D721Med (cell line): ENCODE measurements around the gene ALCAM.

Experiments used
- DNase-seq: peaks from one replicate; pipeline ENCODE4 v3.0.0; 2011; ENCODE audit warnings: low spot score; ENCODE audit not compliant: insufficient read length
- FAIRE-seq: peaks from 2 replicates; lab custom pipeline; 2011; peaks lifted over from hg19 to GRCh38; lab: Jason Lieb, UNC
- CTCF ChIP-seq: IDR thresholded peaks from 2 replicates; pipeline ENCODE4 v1.5.1; 2012; ENCODE audit warnings: mild to moderate bottlenecking, control low read depth; ENCODE audit not compliant: insufficient read depth; ENCODE audit errors: missing control alignments

ALCAM gene

GRCh38 chr3:105497386-105497785, 130.7 kb downstream of the ALCAM start:
- DNase-seq: no peak
- FAIRE-seq: no peak
- no peak for TF ChIP-seq CTCF

GRCh38 chr3:105499961-105500360, 133.3 kb downstream of the ALCAM start:
- no peak for TF ChIP-seq CTCF
- FAIRE-seq (no peak), DNase-seq (no peak)

DNA sequence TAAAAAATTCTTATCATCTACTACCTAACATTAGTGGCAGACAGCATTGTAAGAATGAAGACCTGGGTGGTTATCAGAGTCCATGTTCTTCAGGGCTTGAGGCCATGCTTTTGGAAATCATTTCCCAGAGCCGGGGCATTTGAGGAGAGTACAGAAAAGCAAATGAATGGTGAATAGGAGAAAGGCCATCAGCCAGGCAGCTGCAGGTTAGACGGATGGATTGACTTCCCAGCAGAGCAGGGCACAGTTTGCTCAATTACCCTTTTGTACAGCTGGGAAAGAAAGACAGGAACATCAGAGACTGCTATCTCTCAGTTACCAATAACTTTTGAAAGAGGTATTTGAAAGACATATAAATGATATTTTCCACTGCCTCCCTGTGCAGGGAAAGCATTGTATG, 135.6 kb downstream of the ALCAM start:
- FAIRE-seq (no peak), DNase-seq (no peak)
- no peak for TF ChIP-seq CTCF

DNA sequence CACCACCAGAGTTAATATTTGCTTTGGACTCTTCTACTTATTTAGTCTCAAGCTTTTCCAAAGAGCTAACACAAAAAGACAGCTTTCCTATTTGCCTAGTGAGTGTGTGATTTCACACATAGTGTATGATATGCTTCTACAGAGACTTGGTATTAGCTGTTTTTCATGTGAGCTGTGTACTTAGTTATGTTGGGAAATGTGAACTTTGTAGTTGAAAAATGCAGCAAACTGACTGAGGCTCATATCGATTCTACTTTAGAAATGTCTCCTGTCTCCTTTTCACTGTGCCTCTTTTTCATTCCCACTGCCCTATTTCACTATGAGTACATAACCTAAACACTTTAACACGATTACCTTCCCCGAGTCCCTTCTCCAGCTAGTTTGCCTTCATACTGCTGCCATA, 136.5 kb downstream of the ALCAM start:
- DNase-seq: no peak
- FAIRE-seq: no peak
- TF ChIP-seq CTCF: no peak

DNA sequence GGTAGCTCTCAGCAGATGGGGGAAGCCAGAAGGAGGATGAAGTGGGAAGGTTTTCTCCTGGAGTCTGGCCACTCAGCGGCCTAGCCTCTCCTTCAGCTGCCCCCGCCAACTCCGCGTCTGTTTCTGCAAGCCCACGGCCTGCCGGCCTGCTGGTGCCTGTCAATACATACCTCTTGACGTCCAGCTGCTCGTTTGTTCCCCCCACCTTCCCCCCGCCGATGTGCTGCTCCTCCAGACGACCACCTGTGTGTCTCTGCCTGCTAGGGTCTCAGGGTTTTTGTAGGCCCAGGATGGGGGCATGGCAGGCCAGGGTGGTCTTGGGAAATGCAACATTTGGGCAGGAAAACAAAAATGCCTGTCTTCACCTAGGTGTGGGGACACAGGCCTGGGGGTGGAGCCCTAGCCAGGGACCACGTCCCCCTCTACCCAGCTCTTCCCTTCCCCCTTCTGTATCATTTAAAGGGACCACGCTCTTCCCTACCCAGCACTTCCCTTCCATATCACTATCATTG, 137.8 kb downstream of the ALCAM start:
- DNase-seq (no peak), FAIRE-seq (no peak)
- no peak for TF ChIP-seq CTCF

DNA sequence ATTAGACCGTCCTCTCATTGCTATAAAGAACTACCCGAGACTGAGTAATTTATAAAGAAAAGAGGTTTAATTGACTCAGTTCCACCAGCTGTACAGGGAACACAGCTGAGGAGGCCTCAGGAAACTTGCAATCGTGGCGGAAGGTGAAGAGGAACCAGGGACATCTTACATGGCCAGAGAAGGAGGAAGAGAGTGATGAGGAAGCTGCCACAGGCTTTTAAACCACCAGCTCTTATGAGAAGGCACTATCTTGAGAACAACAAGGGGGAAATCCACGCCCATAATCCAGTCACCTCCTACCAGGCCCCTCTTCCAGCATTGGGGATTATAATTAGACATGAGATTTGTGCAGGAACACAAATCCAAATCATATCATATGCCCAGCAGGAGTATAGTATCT, 138.5 kb downstream of the ALCAM start:
- no peak for TF ChIP-seq CTCF
- FAIRE-seq: no peak
- no peak for DNase-seq

DNA sequence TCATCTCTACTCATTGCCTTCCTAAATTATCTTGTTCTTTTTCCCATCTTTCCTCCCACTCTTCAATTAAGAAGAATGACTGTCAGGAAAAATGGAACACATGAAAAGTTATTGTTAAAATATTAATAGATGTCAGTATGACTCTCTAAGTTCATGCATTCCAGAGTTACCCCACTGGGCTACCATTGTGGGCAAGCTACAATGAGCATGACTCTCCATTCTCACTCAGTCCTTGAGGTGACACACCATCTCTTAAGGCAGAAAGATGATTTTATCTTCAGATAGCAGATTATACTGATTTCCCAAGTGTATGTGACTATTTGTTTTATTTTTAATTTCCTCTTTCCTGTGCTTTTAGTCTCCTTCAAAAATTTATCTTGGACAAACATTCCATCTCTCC, 144.3 kb downstream of the ALCAM start:
- no peak for TF ChIP-seq CTCF
- no peak for FAIRE-seq
- no peak for DNase-seq
